A549 (cell line): ENCODE measurements around the gene CACNA1G. TPM values are rescaled to one million over a fixed set of nuclear protein-coding genes. Genes with fewer than 3 reads are reported as not detected.

Experiments used
- ATAC-seq, 2 experiments: fragments of 200-7000 bp in 1 of 2; fragments of >200 bp in 1 of 2; cut with Nextera tagmentation in 1 of 2; cut with Tn5 transposase in 1 of 2; 3 replicates each; pipeline versions ENCODE4 v1.8.0 to v1.9.1; 2018 to 2020; ENCODE audit warnings: mild to moderate bottlenecking in 1 of 2, moderate library complexity in 1 of 2
- CTCF ChIA-PET: fragments of 300-600 bp; sonication (Branson Sonifier 250); formaldehyde crosslinking; extraction: SDS; loops from one replicate; lab custom pipeline; 2021; ENCODE audit warnings: antibody characterized with exemption, inconsistent platforms; lab: Yijun Ruan, JAX
- POLR2A ChIA-PET: fragments of 350-600 bp; formaldehyde crosslinking; extraction: SDS; loops from one replicate; lab custom pipeline; 2021; ENCODE audit warnings: antibody characterized with exemption, inconsistent platforms; lab: Yijun Ruan, JAX
- DNase-seq, 2 experiments: peaks; one replicate each; pipeline versions ENCODE4 v3.0.0 to v3.0.0-alpha.2; 2011 to 2016; ENCODE audit warnings: low read depth in 1 of 2, low spot score in 1 of 2
- FAIRE-seq: peaks from 2 replicates; lab custom pipeline; 2011; peaks lifted over from hg19 to GRCh38; lab: Jason Lieb, UNC
- H3K27ac ChIP-seq, 2 experiments: fragments of >200 bp; sonication (Bioruptor Twin); formaldehyde crosslinking; 3 replicates each; pipeline ENCODE4 v1.5.1; 2016 to 2017
- H3K4me1 ChIP-seq: fragments of >200 bp; sonication (Bioruptor Twin); formaldehyde crosslinking; 3 replicates; pipeline ENCODE4 v1.6.1; 2016
- H3K4me2 ChIP-seq: fragments of >200 bp; sonication (Bioruptor Twin); formaldehyde crosslinking; 3 replicates; pipeline ENCODE4 v1.6.1; 2016
- H3K4me3 ChIP-seq: fragments of >200 bp; sonication (Bioruptor Twin); formaldehyde crosslinking; 3 replicates; pipeline ENCODE4 v1.5.1; 2016
- H3K9me3 ChIP-seq: fragments of >200 bp; sonication (Bioruptor Twin); formaldehyde crosslinking; 3 replicates; pipeline ENCODE4 v1.6.1; 2016
- BHLHE40 ChIP-seq: IDR thresholded peaks from 2 replicates; pipeline ENCODE4 v1.6.1; 2012; ENCODE audit warnings: low read depth, low read length, inconsistent platforms
- CBX8 ChIP-seq: fragments of 200-600 bp; sonication (generic); IDR thresholded peaks from 2 replicates; pipeline ENCODE4 v1.6.1; 2016
- CEBPB ChIP-seq, 2 experiments: fragments of >200 bp in 1 of 2; sonication (Bioruptor Twin) in 1 of 2; formaldehyde crosslinking in 1 of 2; IDR thresholded peaks; 2 replicates each; pipeline ENCODE4 v1.6.1; 2012 to 2016
- EHF ChIP-seq: fragments of 250-450 bp; sonication (Bioruptor Pico); IDR thresholded peaks from 2 replicates; pipeline ENCODE4 v1.5.0; 2020; ENCODE audit warnings: mild to moderate bottlenecking
- EHMT2 ChIP-seq: fragments of 200-600 bp; sonication (generic); IDR thresholded peaks from 2 replicates; pipeline ENCODE4 v1.6.1; 2016; ENCODE audit warnings: antibody characterized with exemption, low read depth, mild to moderate bottlenecking, moderate library complexity
- EP300 ChIP-seq, 2 experiments: fragments of >200 bp; sonication (Bioruptor Twin); formaldehyde crosslinking; IDR thresholded peaks; 2 replicates in 1 of 2; 3 replicates in 1 of 2; pipeline ENCODE4 v1.6.1; 2016 to 2017
- FOSB ChIP-seq: fragments of 250-450 bp; sonication (Bioruptor Pico); IDR thresholded peaks from 2 replicates; pipeline ENCODE4 v1.5.0; 2020; ENCODE audit warnings: mild to moderate bottlenecking, moderate library complexity
- FOXS1 ChIP-seq: fragments of 250-450 bp; sonication (Bioruptor Pico); IDR thresholded peaks from 2 replicates; pipeline ENCODE4 v1.5.0; 2020; ENCODE audit warnings: mild to moderate bottlenecking, moderate library complexity
- GATA3 ChIP-seq: IDR thresholded peaks from 2 replicates; pipeline ENCODE4 v1.6.1; 2012; ENCODE audit warnings: borderline replicate concordance
- HOXB5 ChIP-seq: fragments of 250-450 bp; sonication (Bioruptor Pico); IDR thresholded peaks from 2 replicates; pipeline ENCODE4 v1.5.0; 2020; ENCODE audit warnings: mild to moderate bottlenecking, moderate library complexity
- JUNB ChIP-seq: fragments of >200 bp; sonication (Bioruptor Twin); formaldehyde crosslinking; IDR thresholded peaks from 2 replicates; pipeline ENCODE4 v1.6.1; 2016
- KDM1A ChIP-seq: fragments of 200-600 bp; sonication (generic); IDR thresholded peaks from 2 replicates; pipeline ENCODE4 v1.6.1; 2016; ENCODE audit warnings: low read depth, mild to moderate bottlenecking
- MAFK ChIP-seq: fragments of 450-650 bp; IDR thresholded peaks from 2 replicates; pipeline ENCODE4 v1.6.1; 2014; ENCODE audit not compliant: partially characterized antibody
- MYC ChIP-seq: IDR thresholded peaks from 2 replicates; pipeline ENCODE4 v1.6.1; 2012; ENCODE audit warnings: mild to moderate bottlenecking, inconsistent platforms, low read length, improper control_type of control experiment, borderline replicate concordance
- POLR2A ChIP-seq: IDR thresholded peaks from 2 replicates; pipeline ENCODE4 v1.6.1; 2012; ENCODE audit warnings: mild to moderate bottlenecking, low read length
- RAD21 ChIP-seq, 2 experiments: fragments of >200 bp in 1 of 2; sonication (Bioruptor Twin) in 1 of 2; formaldehyde crosslinking in 1 of 2; IDR thresholded peaks in 1 of 2; conservative IDR thresholded peaks in 1 of 2; 2 replicates in 1 of 2; 3 replicates in 1 of 2; pipeline ENCODE4 v1.6.1; 2012 to 2018; ENCODE audit warnings: inconsistent platforms in 1 of 2
- RARB ChIP-seq: fragments of 250-450 bp; sonication (Bioruptor Pico); IDR thresholded peaks from 2 replicates; pipeline ENCODE4 v1.8.0; 2021; ENCODE audit warnings: mild to moderate bottlenecking, moderate library complexity
- RCOR1 ChIP-seq: fragments of 150-350 bp; IDR thresholded peaks from 2 replicates; pipeline ENCODE4 v1.6.1; 2014; ENCODE audit warnings: antibody characterized with exemption, low read length, low read depth
- RFX5 ChIP-seq: fragments of 450-650 bp; IDR thresholded peaks from 2 replicates; pipeline ENCODE4 v1.7.1; 2014; ENCODE audit warnings: antibody characterized with exemption, mild to moderate bottlenecking, moderate library complexity
- SMC3 ChIP-seq: fragments of >200 bp; sonication (Bioruptor Twin); formaldehyde crosslinking; IDR thresholded peaks from 3 replicates; pipeline ENCODE4 v1.6.1; 2018; ENCODE audit warnings: inconsistent platforms
- SREBF2 ChIP-seq: fragments of 450-650 bp; IDR thresholded peaks from 2 replicates; pipeline ENCODE4 v1.6.1; 2014; ENCODE audit warnings: mild to moderate bottlenecking, moderate library complexity
- TP53 ChIP-seq: fragments of 250-450 bp; sonication (Bioruptor Pico); IDR thresholded peaks from 2 replicates; pipeline ENCODE4 v1.5.0; 2021; ENCODE audit warnings: mild to moderate bottlenecking, moderate library complexity
- ZC3H11A ChIP-seq: fragments of 450-650 bp; IDR thresholded peaks from 2 replicates; pipeline ENCODE4 v1.6.1; 2014; ENCODE audit warnings: antibody characterized with exemption, mild to moderate bottlenecking
- WGBS: methylation state at CpG from one replicate; pipeline ENCODE4 v1.1.6; 2017; ENCODE audit errors: missing lambda C conversion rate; 5-methylcytosine and 5-hydroxymethylcytosine counted together
- polyA plus RNA-seq, 4 experiments: library from polyadenylated mRNA; depleted of rRNA in 3 of 4; stranded (reverse); fragments of >200 nt; fragmentation: RNase III in 1 of 4; extraction: RNeasy Plus Mini Kit Qiagen cat#74134 plus additional on column Dnase treatment in 1 of 4; gene quantifications; 2 replicates in 3 of 4; 3 replicates in 1 of 4; pipeline ENCODE4 v1.2.3, GENCODE V29; 2011 to 2017
- TF ChIP-seq, protein P1 (sequence below): fragments of 250-450 bp; sonication (Bioruptor Pico); IDR thresholded peaks from 2 replicates; pipeline ENCODE4 v1.5.0; 2021; ENCODE audit warnings: mild to moderate bottlenecking, moderate library complexity, borderline replicate concordance
- TF ChIP-seq, protein P2 (sequence below): fragments of 150-350 bp; IDR thresholded peaks from 2 replicates; pipeline ENCODE4 v1.6.1; 2014; ENCODE audit warnings: low read depth, mild to moderate bottlenecking, low read length
- TF ChIP-seq, protein P3 (sequence below): fragments of >200 bp; sonication (Bioruptor Twin); formaldehyde crosslinking; IDR thresholded peaks from 2 replicates; pipeline ENCODE4 v1.6.1; 2016

The CACNA1G gene
- polyA plus RNA-seq, 2 of the 4 experiments (the other 2 are of a cell fraction): 4.0 to 8.9 TPM

DNA sequence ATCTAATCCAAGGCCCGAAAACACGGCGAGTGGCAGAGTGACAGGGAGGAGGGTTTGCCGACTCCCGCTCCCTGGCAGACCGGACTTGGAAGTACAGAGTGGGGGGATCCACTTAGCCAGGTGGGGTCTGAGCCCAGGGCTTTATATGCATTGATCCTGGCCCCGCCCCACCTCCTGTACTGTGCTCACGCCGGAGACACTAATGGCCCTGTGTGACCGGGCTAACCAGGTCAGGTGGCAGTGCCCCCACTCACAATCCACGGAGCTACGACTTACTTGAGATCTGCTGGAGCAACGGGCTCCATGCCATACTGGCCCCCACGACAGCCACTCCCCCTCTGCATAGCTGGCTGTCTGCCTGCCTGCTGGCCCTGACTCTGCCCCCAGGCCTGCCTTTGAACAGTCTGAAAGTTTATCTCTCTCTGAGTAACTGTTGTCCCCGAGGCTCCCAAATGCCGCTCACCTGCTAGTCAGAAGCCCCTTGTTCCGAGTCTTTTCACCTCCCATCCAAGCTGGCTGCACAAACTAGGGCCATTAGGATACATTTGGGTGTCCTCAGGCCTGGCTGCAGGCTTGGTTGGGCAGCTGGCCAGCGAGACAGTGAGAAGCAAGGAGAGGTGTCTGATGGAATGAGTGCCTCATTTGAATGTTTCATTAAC is 28.0 kb downstream of the CACNA1G start:
- TF ChIP-seq FOSB: no peak
- no peak for TF ChIP-seq JUNB
- no peak for TF ChIP-seq BHLHE40
- no peak for TF ChIP-seq RAD21 (conservative IDR thresholded peaks at IDR 0.05 in 1 of 2, IDR thresholded peaks at IDR 0.05 in 1 of 2)
- no peak for TF ChIP-seq MAFK
- no peak for TF ChIP-seq RCOR1
- no peak for TF ChIP-seq SREBF2
- TF ChIP-seq, protein P1, sequence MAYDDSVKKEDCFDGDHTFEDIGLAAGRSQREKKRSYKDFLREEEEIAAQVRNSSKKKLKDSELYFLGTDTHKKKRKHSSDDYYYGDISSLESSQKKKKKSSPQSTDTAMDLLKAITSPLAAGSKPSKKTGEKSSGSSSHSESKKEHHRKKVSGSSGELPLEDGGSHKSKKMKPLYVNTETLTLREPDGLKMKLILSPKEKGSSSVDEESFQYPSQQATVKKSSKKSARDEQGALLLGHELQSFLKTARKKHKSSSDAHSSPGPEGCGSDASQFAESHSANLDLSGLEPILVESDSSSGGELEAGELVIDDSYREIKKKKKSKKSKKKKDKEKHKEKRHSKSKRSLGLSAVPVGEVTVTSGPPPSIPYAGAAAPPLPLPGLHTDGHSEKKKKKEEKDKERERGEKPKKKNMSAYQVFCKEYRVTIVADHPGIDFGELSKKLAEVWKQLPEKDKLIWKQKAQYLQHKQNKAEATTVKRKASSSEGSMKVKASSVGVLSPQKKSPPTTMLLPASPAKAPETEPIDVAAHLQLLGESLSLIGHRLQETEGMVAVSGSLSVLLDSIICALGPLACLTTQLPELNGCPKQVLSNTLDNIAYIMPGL (CRISPR knock-in tag): no peak
- TF ChIP-seq EP300 (IDR thresholded peaks at IDR 0.05): no peak
- no peak for TF ChIP-seq CBX8
- no peak for ATAC-seq
- H3K4me1 ChIP-seq: no peaks in the 10 kb centered on the region
- POLR2A ChIA-PET: no interaction called here
- CTCF ChIA-PET: interaction anchor here (0.6 to 1.7 kb wide), 14 partner anchors 9 to 419 kb away, joined by 3 to 7 read pairs (median 4); no protein-coding TSS in a partner anchor
- FAIRE-seq: no peak
- H3K27ac ChIP-seq: no peak overlapping the region
- no peaks in the 10 kb centered on the region for H3K9me3 ChIP-seq
- H3K4me3 ChIP-seq: no peak overlapping the region
- no peak for DNase-seq
- H3K4me2 ChIP-seq: no peak overlapping the region
- WGBS: 83% methylated on average over 18 of the region's 18 CpGs

DNA sequence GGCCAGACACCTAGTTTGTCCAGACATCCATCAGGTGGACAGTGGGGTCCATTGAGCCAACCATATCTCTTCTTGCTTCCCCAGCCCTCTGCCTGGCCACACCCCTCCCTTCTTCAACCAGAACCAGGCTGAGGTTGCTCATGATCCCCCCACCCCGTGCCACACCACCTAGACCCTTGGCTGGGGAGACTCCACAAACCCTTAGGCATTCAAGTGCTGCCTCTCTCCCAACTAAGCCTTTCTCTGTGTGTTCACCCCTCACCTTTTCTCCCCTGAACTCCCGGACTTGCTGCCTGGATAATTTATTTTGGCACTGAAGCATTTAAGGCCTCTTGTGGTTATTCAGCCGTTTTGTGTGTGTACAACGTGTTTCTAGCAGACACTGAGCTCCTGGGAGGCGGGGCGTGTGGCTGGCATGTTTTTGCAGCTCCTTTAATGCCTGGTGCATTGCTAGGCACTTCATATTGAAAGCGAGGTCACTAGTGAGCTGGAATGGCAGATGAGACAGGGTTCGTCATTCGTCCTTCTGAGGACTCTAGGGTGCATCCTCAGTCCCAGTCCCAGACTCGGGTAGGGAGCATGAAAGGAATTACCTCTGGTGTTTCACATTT is 28.7 kb downstream of the CACNA1G start:
- FAIRE-seq (no peak), DNase-seq (no peak), ATAC-seq (no peak)
- Histone ChIP-seq H3K9me3 (no peaks in the 10 kb centered on the region), H3K27ac (no peak overlapping the region), H3K4me2 (no peak overlapping the region), H3K4me3 (no peak overlapping the region), H3K4me1 (no peaks in the 10 kb centered on the region)
- ChIA-PET POLR2A (no interaction called here), CTCF (interaction anchor here (0.6 to 1.7 kb wide), 15 partner anchors 10 to 420 kb away, joined by 3 to 7 read pairs (median 4); no protein-coding TSS in a partner anchor)
- WGBS: 77% methylated on average over 10 of the region's 10 CpGs
- TF ChIP-seq TP53 (CRISPR knock-in tag) (no peak), GATA3 (no peak), EHF (no peak), RARB (CRISPR knock-in tag) (no peak), SMC3 (no peak), POLR2A (no peak), RFX5 (no peak), MYC (no peak), KDM1A (no peak), CEBPB (IDR thresholded peaks at IDR 0.05) (no peak), RAD21 (conservative IDR thresholded peaks at IDR 0.05 in 1 of 2, IDR thresholded peaks at IDR 0.05 in 1 of 2) (no peak), HOXB5 (CRISPR knock-in tag) (no peak), EHMT2 (no peak), ZC3H11A (no peak), FOXS1 (CRISPR knock-in tag) (no peak)
- TF ChIP-seq, protein P2, sequence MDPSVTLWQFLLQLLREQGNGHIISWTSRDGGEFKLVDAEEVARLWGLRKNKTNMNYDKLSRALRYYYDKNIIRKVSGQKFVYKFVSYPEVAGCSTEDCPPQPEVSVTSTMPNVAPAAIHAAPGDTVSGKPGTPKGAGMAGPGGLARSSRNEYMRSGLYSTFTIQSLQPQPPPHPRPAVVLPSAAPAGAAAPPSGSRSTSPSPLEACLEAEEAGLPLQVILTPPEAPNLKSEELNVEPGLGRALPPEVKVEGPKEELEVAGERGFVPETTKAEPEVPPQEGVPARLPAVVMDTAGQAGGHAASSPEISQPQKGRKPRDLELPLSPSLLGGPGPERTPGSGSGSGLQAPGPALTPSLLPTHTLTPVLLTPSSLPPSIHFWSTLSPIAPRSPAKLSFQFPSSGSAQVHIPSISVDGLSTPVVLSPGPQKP: no peak
- TF ChIP-seq, protein P1 (CRISPR knock-in tag): no peak
- TF ChIP-seq, protein P3, sequence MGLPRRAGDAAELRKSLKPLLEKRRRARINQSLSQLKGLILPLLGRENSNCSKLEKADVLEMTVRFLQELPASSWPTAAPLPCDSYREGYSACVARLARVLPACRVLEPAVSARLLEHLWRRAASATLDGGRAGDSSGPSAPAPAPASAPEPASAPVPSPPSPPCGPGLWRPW: no peak
